Measurements from ENCODE around the gene MORC3.
"Not testable (repeated sequence)": the region's sequence is repeated elsewhere in the genome, so short reads cannot be mapped to it uniquely, and the experiment has no call there.

The MORC3 gene

GRCh38 chr21:36385233-36386030, 65.4 kb downstream of the MORC3 start, which contains the start of gene CHAF1B:
TSS of gene CHAF1B (plus strand) at chr21:36385392. CDS start at chr21:36386137, 745 bp downstream.
- DNase-seq (ENCODE audit: low read depth), result peak; percentile 47

- no peak for DNase-seq (ENCODE audit: low read depth)
These were observed 66.1 kb downstream of the MORC3 start for GRCh38 chr21:36386031-36386642.

- no peak for DNase-seq (ENCODE audit: low read depth)
These were observed 68.1 kb downstream of the MORC3 start for GRCh38 chr21:36388096-36388495.

- DNase-seq (ENCODE audit: low read depth), result peak; percentile 65
These were observed 68.8 kb downstream of the MORC3 start for GRCh38 chr21:36388835-36389234.

- not testable (repeated sequence) for DNase-seq (ENCODE audit: low read depth)
These were observed 71.7 kb downstream of the MORC3 start for GRCh38 chr21:36391649-36392048.

- no peak for DNase-seq (ENCODE audit: low read depth)
These were observed 75.5 kb downstream of the MORC3 start for GRCh38 chr21:36395353-36396111.

- no peak for DNase-seq (ENCODE audit: low read depth)
These were observed 76.3 kb downstream of the MORC3 start for GRCh38 chr21:36396325-36396724.

GRCh38 chr21:36396971-36397370, 77.0 kb downstream of the MORC3 start:
- no peak for DNase-seq (ENCODE audit: low read depth)

GRCh38 chr21:36397606-36398005, 77.6 kb downstream of the MORC3 start:
- no peak for DNase-seq (ENCODE audit: low read depth)

GRCh38 chr21:36399736-36400135, 79.7 kb downstream of the MORC3 start:
- not testable (repeated sequence) for DNase-seq (ENCODE audit: low read depth)

GRCh38 chr21:36400719-36401118, 80.7 kb downstream of the MORC3 start:
- DNase-seq (ENCODE audit: low read depth), result no peak

- DNase-seq (ENCODE audit: low read depth), result no peak
These were observed 82.3 kb downstream of the MORC3 start for GRCh38 chr21:36402339-36402738.

GRCh38 chr21:36403713-36404112, 83.7 kb downstream of the MORC3 start:
- DNase-seq (ENCODE audit: low read depth), result no peak

- no peak for DNase-seq (ENCODE audit: low read depth)
These were observed 88.6 kb downstream of the MORC3 start for GRCh38 chr21:36408568-36408967.

- no peak for DNase-seq (ENCODE audit: low read depth)
These were observed 91.3 kb downstream of the MORC3 start for GRCh38 chr21:36411301-36411700.

GRCh38 chr21:36412916-36413315, 92.9 kb downstream of the MORC3 start:
- DNase-seq (ENCODE audit: low read depth), result no peak

GRCh38 chr21:36415375-36415774, 95.4 kb downstream of the MORC3 start:
- DNase-seq (ENCODE audit: low read depth), result no peak

- no peak for DNase-seq (ENCODE audit: low read depth)
These were observed 99.2 kb downstream of the MORC3 start for GRCh38 chr21:36419241-36419640.

- DNase-seq (ENCODE audit: low read depth), result peak; percentile 87
These were observed 100.0 kb downstream of the MORC3 start for GRCh38 chr21:36419996-36420395.

- no peak for DNase-seq (ENCODE audit: low read depth)
These were observed 100.8 kb downstream of the MORC3 start for GRCh38 chr21:36420571-36421339.

GRCh38 chr21:36422279-36423098, 102.5 kb downstream of the MORC3 start:
- peak; percentile 51 for DNase-seq (ENCODE audit: low read depth)
